Caco-2 (cell line): ENCODE data around the gene NINJ1. TPM values are rescaled to one million over a fixed set of nuclear protein-coding genes. Genes with fewer than 3 reads are reported as not detected.

ENCODE experiments used
- BruUV-seq: library from RNA; stranded (reverse); fragments of 400-500 nt; replicated peaks from 2 replicates; lab custom pipeline; 2021; lab: Mats Ljungman, UMichigan
- CTCF ChIA-PET: fragments of 300-600 bp; sonication (Branson Sonifier 250); formaldehyde crosslinking; loops from one replicate; lab custom pipeline; 2022; ENCODE audit warnings: antibody characterized with exemption; lab: Charles Lee
- POLR2A ChIA-PET: fragments of 300-600 bp; sonication (Branson Sonifier 250); formaldehyde crosslinking; loops from one replicate; lab custom pipeline; 2022; ENCODE audit warnings: antibody characterized with exemption; lab: Charles Lee
- DNase-seq, 2 experiments: peaks; one replicate each; pipeline versions ENCODE4 v3.0.0 to v3.0.0-alpha.2; 2020 to 2022
- H3K27me3 ChIP-seq: replicated peaks from 2 replicates; pipeline ENCODE4 v1.6.0; 2011; ENCODE audit warnings: low read length; ENCODE audit not compliant: control insufficient read depth, insufficient read depth
- H3K36me3 ChIP-seq: 2 replicates; pipeline ENCODE4 v1.5.1; 2011; ENCODE audit warnings: low read length; ENCODE audit not compliant: control insufficient read depth, insufficient read depth
- H3K4me1 ChIP-seq: fragments of 250-450 bp; sonication (Bioruptor Pico); 2 replicates; pipeline ENCODE4 v1.5.1; 2020; ENCODE audit warnings: mild to moderate bottlenecking
- H3K4me3 ChIP-seq: 2 replicates; pipeline ENCODE4 v1.5.1; 2011; ENCODE audit warnings: low read depth, mild to moderate bottlenecking, control low read depth, low read length
- H3K9me3 ChIP-seq: fragments of 250-450 bp; sonication (Bioruptor Pico); 2 replicates; pipeline ENCODE4 v1.5.1; 2020; ENCODE audit warnings: mild to moderate bottlenecking, moderate library complexity
- H3K27ac Mint-ChIP-seq: one replicate; pipeline ENCODE4 v1.8.0; 2022; ENCODE audit warnings: mixed read lengths; ENCODE audit not compliant: unreplicated experiment
- H3K27me3 Mint-ChIP-seq: one replicate; pipeline ENCODE4 v1.8.0; 2022; ENCODE audit warnings: mixed read lengths; ENCODE audit not compliant: insufficient read depth, unreplicated experiment
- H3K36me3 Mint-ChIP-seq: one replicate; pipeline ENCODE4 v1.8.0; 2022; ENCODE audit warnings: mild to moderate bottlenecking, mixed read lengths; ENCODE audit not compliant: insufficient read depth, unreplicated experiment
- H3K4me1 Mint-ChIP-seq: one replicate; pipeline ENCODE4 v1.8.0; 2022; ENCODE audit warnings: low read depth, mixed read lengths; ENCODE audit not compliant: unreplicated experiment
- H3K4me3 Mint-ChIP-seq: one replicate; pipeline ENCODE4 v1.8.0; 2022; ENCODE audit warnings: mild to moderate bottlenecking, moderate library complexity, mixed read lengths; ENCODE audit not compliant: unreplicated experiment
- H3K9me3 Mint-ChIP-seq: one replicate; pipeline ENCODE4 v1.8.0; 2022; ENCODE audit warnings: mixed read lengths; ENCODE audit not compliant: unreplicated experiment
- intact Hi-C: fragments of 100-400 bp; cut with micrococcal nuclease; formaldehyde crosslinking; loops from one replicate; pipeline ENCODE4 v1.10.0; 2022; ENCODE audit not compliant: unreplicated experiment
- total RNA-seq: library from RNA; stranded (reverse); gene quantifications from 2 replicates; pipeline ENCODE4 v1.2.3, GENCODE V29; 2022
- TF ChIP-seq, protein P1 (sequence below), 2 experiments: fragments of 200-600 bp in 1 of 2; IDR thresholded peaks; 1 replicate in 1 of 2; 2 replicates in 1 of 2; pipeline versions ENCODE4 v1.5.1 to v1.8.0; 2011 to 2022; ENCODE audit warnings: antibody characterized with exemption in 1 of 2, control low read depth in 1 of 2, inconsistent platforms in 1 of 2, low read depth in 1 of 2, low read length in 1 of 2, mild to moderate bottlenecking in 1 of 2, moderate library complexity in 1 of 2; ENCODE audit not compliant: insufficient read depth in 1 of 2, severe bottlenecking in 1 of 2, unreplicated experiment in 1 of 2

NINJ1 gene
- total RNA-seq, 1 experiment from 2014 or later: 35.6 TPM

DNA sequence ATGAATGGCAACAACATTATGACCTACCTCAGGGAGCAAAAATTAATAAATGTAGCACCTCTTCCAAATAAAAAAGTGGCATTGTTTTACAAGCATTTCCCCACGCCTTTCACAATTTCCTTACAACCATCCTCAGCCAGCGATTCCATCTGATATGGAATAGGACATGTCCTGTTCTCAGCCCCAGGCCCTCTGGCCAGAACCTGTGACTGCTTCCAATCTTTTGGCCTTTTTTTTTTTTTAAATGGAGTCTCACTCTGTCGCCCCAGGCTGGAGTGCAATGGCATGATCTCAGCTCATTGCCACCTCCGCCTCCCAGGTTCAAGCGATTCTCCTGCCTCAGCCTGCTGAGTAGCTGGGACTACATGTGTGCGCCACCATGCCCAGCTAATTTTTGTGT is 33.1 kb upstream of the NINJ1 start:
- Histone ChIP-seq H3K27me3 (no peaks in the 10 kb centered on the region), H3K4me1 (no peaks in the 10 kb centered on the region), H3K9me3 (no peaks in the 10 kb centered on the region), H3K4me3 (no peak overlapping the region), H3K36me3 (no peaks in the 10 kb centered on the region)
- ChIA-PET CTCF (no interaction called here), POLR2A (interaction anchor here (0.6 kb wide), 1 partner anchor 123 kb away, joined by 4 read pairs; no protein-coding TSS in a partner anchor)
- Mint-ChIP-seq H3K9me3 (no peaks in the 10 kb centered on the region), H3K36me3 (no peaks in the 10 kb centered on the region), H3K4me3 (no peak overlapping the region), H3K27ac (no peak overlapping the region), H3K27me3 (no peaks in the 10 kb centered on the region), H3K4me1 (no peaks in the 10 kb centered on the region)
- TF ChIP-seq, protein P1, sequence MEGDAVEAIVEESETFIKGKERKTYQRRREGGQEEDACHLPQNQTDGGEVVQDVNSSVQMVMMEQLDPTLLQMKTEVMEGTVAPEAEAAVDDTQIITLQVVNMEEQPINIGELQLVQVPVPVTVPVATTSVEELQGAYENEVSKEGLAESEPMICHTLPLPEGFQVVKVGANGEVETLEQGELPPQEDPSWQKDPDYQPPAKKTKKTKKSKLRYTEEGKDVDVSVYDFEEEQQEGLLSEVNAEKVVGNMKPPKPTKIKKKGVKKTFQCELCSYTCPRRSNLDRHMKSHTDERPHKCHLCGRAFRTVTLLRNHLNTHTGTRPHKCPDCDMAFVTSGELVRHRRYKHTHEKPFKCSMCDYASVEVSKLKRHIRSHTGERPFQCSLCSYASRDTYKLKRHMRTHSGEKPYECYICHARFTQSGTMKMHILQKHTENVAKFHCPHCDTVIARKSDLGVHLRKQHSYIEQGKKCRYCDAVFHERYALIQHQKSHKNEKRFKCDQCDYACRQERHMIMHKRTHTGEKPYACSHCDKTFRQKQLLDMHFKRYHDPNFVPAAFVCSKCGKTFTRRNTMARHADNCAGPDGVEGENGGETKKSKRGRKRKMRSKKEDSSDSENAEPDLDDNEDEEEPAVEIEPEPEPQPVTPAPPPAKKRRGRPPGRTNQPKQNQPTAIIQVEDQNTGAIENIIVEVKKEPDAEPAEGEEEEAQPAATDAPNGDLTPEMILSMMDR (IDR thresholded peaks at IDR 0.05; ENCODE audit: insufficient read depth in 1 of 2, low read depth in 1 of 2, low read length in 1 of 2, severe bottlenecking in 1 of 2, unreplicated experiment in 1 of 2): no peak
- DNase-seq: no peak
- no TSS peak for BruUV-seq
- intact Hi-C loops: no loop called here

DNA sequence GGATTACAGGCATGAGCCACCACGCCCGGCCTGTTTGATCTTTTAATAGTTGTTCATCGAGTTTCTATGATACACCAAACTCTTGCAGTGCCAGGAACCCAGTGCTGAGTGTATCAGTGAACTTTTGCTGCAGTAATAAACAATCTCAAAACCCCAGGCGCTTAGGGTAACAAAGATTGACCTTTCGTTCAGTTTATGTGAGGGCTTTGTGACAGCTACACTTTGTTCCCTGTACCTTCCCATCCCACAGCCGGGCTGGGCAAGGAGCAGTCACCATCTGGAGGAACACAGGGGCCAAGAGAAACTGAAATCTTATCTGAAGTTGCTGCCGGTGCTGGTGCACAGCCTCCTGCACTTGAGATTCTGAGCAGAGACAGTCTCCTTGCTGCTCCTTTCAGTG is 32.6 kb upstream of the NINJ1 start:
- H3K9me3 Mint-ChIP-seq: no peaks in the 10 kb centered on the region
- intact Hi-C loops: no loop called here
- H3K4me3 ChIP-seq: no peak overlapping the region
- no peak overlapping the region for H3K4me3 Mint-ChIP-seq
- no peak overlapping the region for H3K27ac Mint-ChIP-seq
- POLR2A ChIA-PET: no interaction called here
- H3K9me3 ChIP-seq: no peaks in the 10 kb centered on the region
- no peaks in the 10 kb centered on the region for H3K36me3 Mint-ChIP-seq
- no peak for DNase-seq
- H3K27me3 Mint-ChIP-seq: no peaks in the 10 kb centered on the region
- H3K4me1 Mint-ChIP-seq: no peaks in the 10 kb centered on the region
- H3K4me1 ChIP-seq: no peaks in the 10 kb centered on the region
- BruUV-seq: no TSS peak
- no peaks in the 10 kb centered on the region for H3K36me3 ChIP-seq
- no peaks in the 10 kb centered on the region for H3K27me3 ChIP-seq
- TF ChIP-seq, protein P1 (IDR thresholded peaks at IDR 0.05; ENCODE audit: insufficient read depth in 1 of 2, low read depth in 1 of 2, low read length in 1 of 2, severe bottlenecking in 1 of 2, unreplicated experiment in 1 of 2): no peak
- CTCF ChIA-PET: no interaction called here

DNA sequence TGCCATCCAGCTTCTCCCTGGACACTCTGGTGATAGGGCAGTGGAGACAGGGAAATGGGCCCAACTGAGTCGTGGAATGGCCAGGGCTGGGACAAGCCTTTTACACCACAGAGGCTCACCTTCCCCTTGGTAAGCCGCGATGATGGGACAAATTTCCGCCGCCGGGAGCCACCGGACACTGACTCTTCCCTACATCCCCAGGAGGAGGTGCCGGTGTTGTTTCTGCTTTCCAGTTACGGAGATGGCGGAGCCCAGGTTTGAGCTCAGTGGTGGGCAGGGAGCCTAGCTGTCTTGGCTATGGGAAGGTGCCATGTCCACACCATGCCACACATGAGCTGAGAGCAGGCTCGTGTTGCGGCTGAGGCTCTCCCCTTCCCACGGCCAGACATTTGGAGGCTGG is 30.0 kb upstream of the NINJ1 start:
- no peak overlapping the region for H3K4me3 ChIP-seq
- no peaks in the 10 kb centered on the region for H3K4me1 Mint-ChIP-seq
- no peaks in the 10 kb centered on the region for H3K9me3 Mint-ChIP-seq
- no peaks in the 10 kb centered on the region for H3K36me3 Mint-ChIP-seq
- ChIA-PET POLR2A (no interaction called here), CTCF (interaction anchor here (0.9 to 1.0 kb wide), 2 partner anchors 10 to 15 kb away, joined by 3 read pairs; no protein-coding TSS in a partner anchor)
- H3K27me3 ChIP-seq: no peaks in the 10 kb centered on the region
- no peak for DNase-seq
- H3K27me3 Mint-ChIP-seq: no peaks in the 10 kb centered on the region
- no peaks in the 10 kb centered on the region for H3K4me1 ChIP-seq
- TF ChIP-seq, protein P1 (IDR thresholded peaks at IDR 0.05; ENCODE audit: insufficient read depth in 1 of 2, low read depth in 1 of 2, low read length in 1 of 2, severe bottlenecking in 1 of 2, unreplicated experiment in 1 of 2): no peak
- H3K36me3 ChIP-seq: no peaks in the 10 kb centered on the region
- intact Hi-C loops: no loop called here
- no peaks in the 10 kb centered on the region for H3K9me3 ChIP-seq
- H3K4me3 Mint-ChIP-seq: no peak overlapping the region
- BruUV-seq: no TSS peak
- H3K27ac Mint-ChIP-seq: no peak overlapping the region
